ENCODE measurements around the gene NBL1.

Gene NBL1

DNA sequence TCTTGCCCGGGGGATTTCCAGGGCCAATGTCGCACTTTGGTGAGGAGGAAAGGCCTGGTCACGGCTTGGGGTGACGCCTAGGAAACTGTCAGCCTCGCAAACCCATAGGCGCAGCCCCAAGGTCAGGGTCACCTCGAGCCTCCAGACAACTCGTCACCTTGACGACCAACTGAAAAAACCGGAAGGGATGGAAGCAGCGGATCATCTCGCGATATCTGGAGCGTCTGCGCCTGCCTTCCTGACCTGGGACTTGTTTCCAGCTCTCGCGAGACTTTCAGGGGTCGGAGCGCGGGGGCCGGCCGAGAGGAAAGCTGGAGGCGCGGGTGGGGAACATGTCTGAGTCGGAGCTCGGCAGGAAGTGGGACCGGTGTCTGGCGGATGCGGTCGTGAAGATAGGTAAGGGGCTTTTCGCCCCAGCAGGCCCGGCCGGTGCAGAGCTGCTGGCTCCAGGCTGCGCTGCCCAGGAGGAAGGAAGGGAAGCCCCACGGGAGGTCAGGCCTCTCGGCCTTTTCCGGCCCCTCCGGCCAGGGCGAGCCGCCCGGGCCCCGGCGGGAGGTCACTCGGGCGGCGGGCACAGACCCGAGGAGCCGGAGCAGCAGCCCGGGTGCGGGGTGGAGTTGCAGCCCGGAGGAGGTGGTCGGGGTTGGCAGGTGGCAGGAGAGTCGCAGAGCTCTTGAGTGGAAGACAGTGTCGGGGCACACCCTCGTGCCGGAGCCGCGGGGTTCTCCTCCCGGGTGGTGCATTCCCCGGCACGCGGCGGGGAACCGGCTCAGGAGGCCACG lies 47.2 kb upstream of the NBL1 start (continued):
- TF ChIP-seq ZXDB (tag by site-specific recombination; IDR thresholded peaks at IDR 0.05) (peak; percentile 74), KLF7 (tag by site-specific recombination; IDR thresholded peaks at IDR 0.05; ENCODE audit: borderline replicate concordance) (no peak), HOXA7 (CRISPR knock-in tag; IDR thresholded peaks at IDR 0.05; ENCODE audit: borderline replicate concordance) (no peak), ZFP37 (tag by site-specific recombination; IDR thresholded peaks at IDR 0.05) (peak; percentile 87), ZNF621 (tag by site-specific recombination; IDR thresholded peaks at IDR 0.05) (no peak), ZNF157 (tag by site-specific recombination; IDR thresholded peaks at IDR 0.05) (no peak), ZNF266 (tag by site-specific recombination; IDR thresholded peaks at IDR 0.05; ENCODE audit: low read depth) (no peak), ZNF585B (tag by site-specific recombination; IDR thresholded peaks at IDR 0.05) (no peak), ZNF302 (tag by site-specific recombination; IDR thresholded peaks at IDR 0.05; ENCODE audit: low read depth) (no peak), ZNF341 (tag by site-specific recombination; IDR thresholded peaks at IDR 0.05; ENCODE audit: low read depth) (no peak), ZNF707 (tag by site-specific recombination; IDR thresholded peaks at IDR 0.05) (no peak), ZNF23 (tag by site-specific recombination; IDR thresholded peaks at IDR 0.05; ENCODE audit: borderline replicate concordance) (no peak), ZNF768 (tag by site-specific recombination; IDR thresholded peaks at IDR 0.05) (no peak), ZFHX2 (tag by site-specific recombination; conservative IDR thresholded peaks at IDR 0.05) (peak; percentile 72), ZNF248 (tag by site-specific recombination; IDR thresholded peaks at IDR 0.05) (no peak), ZNF571 (tag by site-specific recombination; IDR thresholded peaks at IDR 0.05) (no peak), ZNF561 (tag by site-specific recombination; IDR thresholded peaks at IDR 0.05; ENCODE audit: borderline replicate concordance) (peak; percentile 73; the same call in 1 of the 2 replicates), ZNF776 (tag by site-specific recombination; IDR thresholded peaks at IDR 0.05; ENCODE audit: borderline replicate concordance) (no peak)
- TF ChIP-seq, protein P1, sequence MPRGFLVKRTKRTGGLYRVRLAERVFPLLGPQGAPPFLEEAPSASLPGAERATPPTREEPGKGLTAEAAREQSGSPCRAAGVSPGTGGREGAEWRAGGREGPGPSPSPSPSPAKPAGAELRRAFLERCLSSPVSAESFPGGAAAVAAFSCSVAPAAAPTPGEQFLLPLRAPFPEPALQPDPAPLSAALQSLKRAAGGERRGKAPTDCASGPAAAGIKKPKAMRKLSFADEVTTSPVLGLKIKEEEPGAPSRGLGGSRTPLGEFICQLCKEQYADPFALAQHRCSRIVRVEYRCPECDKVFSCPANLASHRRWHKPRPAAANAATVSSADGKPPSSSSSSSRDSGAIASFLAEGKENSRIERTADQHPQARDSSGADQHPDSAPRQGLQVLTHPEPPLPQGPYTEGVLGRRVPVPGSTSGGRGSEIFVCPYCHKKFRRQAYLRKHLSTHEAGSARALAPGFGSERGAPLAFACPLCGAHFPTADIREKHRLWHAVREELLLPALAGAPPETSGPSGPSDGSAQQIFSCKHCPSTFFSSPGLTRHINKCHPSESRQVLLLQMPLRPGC (tag by site-specific recombination; IDR thresholded peaks at IDR 0.05): 0 out of 2 replicates have a peak, but pooled peaks have one; percentile 1
- TF ChIP-seq, protein P2, sequence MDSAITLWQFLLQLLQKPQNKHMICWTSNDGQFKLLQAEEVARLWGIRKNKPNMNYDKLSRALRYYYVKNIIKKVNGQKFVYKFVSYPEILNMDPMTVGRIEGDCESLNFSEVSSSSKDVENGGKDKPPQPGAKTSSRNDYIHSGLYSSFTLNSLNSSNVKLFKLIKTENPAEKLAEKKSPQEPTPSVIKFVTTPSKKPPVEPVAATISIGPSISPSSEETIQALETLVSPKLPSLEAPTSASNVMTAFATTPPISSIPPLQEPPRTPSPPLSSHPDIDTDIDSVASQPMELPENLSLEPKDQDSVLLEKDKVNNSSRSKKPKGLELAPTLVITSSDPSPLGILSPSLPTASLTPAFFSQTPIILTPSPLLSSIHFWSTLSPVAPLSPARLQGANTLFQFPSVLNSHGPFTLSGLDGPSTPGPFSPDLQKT (IDR thresholded peaks at IDR 0.05; ENCODE audit: borderline replicate concordance, low read depth, low read length): peak; percentile 64; the same call in 1 of the 2 replicates
- TF ChIP-seq, protein P3, sequence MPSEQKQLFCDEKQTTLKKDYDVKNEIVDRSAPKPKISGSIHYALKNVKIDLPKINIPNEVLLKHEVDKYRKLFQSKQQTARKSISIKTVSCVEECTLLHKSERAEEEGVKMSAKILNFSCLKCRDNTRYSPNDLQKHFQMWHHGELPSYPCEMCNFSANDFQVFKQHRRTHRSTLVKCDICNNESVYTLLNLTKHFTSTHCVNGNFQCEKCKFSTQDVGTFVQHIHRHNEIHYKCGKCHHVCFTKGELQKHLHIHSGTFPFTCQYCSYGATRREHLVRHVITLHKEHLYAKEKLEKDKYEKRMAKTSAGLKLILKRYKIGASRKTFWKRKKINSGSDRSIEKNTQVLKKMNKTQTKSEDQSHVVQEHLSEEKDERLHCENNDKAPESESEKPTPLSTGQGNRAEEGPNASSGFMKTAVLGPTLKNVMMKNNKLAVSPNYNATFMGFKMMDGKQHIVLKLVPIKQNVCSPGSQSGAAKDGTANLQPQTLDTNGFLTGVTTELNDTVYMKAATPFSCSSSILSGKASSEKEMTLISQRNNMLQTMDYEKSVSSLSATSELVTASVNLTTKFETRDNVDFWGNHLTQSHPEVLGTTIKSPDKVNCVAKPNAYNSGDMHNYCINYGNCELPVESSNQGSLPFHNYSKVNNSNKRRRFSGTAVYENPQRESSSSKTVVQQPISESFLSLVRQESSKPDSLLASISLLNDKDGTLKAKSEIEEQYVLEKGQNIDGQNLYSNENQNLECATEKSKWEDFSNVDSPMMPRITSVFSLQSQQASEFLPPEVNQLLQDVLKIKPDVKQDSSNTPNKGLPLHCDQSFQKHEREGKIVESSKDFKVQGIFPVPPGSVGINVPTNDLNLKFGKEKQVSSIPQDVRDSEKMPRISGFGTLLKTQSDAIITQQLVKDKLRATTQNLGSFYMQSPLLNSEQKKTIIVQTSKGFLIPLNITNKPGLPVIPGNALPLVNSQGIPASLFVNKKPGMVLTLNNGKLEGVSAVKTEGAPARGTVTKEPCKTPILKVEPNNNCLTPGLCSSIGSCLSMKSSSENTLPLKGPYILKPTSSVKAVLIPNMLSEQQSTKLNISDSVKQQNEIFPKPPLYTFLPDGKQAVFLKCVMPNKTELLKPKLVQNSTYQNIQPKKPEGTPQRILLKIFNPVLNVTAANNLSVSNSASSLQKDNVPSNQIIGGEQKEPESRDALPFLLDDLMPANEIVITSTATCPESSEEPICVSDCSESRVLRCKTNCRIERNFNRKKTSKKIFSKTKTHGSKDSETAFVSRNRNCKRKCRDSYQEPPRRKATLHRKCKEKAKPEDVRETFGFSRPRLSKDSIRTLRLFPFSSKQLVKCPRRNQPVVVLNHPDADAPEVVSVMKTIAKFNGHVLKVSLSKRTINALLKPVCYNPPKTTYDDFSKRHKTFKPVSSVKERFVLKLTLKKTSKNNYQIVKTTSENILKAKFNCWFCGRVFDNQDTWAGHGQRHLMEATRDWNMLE (tag by site-specific recombination; conservative IDR thresholded peaks at IDR 0.05; ENCODE audit: low read depth): peak; percentile 30
- TF ChIP-seq, protein P4, sequence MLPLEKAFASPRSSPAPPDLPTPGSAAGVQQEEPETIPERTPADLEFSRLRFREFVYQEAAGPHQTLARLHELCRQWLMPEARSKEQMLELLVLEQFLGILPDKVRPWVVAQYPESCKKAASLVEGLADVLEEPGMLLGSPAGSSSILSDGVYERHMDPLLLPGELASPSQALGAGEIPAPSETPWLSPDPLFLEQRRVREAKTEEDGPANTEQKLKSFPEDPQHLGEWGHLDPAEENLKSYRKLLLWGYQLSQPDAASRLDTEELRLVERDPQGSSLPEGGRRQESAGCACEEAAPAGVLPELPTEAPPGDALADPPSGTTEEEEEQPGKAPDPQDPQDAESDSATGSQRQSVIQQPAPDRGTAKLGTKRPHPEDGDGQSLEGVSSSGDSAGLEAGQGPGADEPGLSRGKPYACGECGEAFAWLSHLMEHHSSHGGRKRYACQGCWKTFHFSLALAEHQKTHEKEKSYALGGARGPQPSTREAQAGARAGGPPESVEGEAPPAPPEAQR (tag by site-specific recombination; IDR thresholded peaks at IDR 0.05): no peak
- TF ChIP-seq, protein P5, sequence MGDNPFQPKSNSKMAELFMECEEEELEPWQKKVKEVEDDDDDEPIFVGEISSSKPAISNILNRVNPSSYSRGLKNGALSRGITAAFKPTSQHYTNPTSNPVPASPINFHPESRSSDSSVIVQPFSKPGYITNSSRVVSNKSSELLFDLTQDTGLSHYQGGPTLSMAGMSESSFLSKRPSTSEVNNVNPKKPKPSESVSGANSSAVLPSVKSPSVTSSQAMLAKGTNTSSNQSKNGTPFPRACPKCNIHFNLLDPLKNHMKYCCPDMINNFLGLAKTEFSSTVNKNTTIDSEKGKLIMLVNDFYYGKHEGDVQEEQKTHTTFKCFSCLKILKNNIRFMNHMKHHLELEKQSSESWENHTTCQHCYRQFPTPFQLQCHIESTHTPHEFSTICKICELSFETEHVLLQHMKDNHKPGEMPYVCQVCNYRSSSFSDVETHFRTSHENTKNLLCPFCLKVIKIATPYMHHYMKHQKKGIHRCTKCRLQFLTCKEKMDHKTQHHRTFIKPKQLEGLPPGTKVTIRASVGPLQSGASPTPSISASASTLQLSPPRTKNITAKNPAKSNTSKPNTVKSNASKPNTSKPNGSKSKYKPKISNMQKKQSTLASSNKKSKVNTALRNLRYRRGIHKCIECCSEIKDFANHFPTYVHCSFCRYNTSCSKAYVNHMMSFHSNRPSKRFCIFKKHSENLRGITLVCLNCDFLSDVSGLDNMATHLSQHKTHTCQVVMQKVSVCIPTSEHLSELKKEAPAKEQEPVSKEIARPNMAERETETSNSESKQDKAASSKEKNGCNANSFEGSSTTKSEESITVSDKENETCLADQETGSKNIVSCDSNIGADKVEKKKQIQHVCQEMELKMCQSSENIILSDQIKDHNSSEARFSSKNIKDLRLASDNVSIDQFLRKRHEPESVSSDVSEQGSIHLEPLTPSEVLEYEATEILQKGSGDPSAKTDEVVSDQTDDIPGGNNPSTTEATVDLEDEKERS (tag by site-specific recombination; IDR thresholded peaks at IDR 0.05): no peak
- TF ChIP-seq, protein P6, sequence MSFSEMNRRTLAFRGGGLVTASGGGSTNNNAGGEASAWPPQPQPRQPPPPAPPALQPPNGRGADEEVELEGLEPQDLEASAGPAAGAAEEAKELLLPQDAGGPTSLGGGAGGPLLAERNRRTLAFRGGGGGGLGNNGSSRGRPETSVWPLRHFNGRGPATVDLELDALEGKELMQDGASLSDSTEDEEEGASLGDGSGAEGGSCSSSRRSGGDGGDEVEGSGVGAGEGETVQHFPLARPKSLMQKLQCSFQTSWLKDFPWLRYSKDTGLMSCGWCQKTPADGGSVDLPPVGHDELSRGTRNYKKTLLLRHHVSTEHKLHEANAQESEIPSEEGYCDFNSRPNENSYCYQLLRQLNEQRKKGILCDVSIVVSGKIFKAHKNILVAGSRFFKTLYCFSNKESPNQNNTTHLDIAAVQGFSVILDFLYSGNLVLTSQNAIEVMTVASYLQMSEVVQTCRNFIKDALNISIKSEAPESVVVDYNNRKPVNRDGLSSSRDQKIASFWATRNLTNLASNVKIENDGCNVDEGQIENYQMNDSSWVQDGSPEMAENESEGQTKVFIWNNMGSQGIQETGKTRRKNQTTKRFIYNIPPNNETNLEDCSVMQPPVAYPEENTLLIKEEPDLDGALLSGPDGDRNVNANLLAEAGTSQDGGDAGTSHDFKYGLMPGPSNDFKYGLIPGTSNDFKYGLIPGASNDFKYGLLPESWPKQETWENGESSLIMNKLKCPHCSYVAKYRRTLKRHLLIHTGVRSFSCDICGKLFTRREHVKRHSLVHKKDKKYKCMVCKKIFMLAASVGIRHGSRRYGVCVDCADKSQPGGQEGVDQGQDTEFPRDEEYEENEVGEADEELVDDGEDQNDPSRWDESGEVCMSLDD (tag by site-specific recombination; IDR thresholded peaks at IDR 0.05): 0 out of 2 replicates have a peak, but pooled peaks have one; percentile 20

Data from HEK293 (cell line).